HepG2 (cell line): Measurements from ENCODE around the gene LRRC3. TPM values are rescaled to one million over a fixed set of nuclear protein-coding genes. Genes with fewer than 3 reads are reported as not detected.

Source experiments
- CREM ChIP-seq, 2 experiments: sonication (generic) in 1 of 2; formaldehyde crosslinking in 1 of 2; IDR thresholded peaks; 2 replicates each; pipeline versions ENCODE4 v1.4.0 to v1.6.1; 2016 to 2020; ENCODE audit warnings: antibody characterized with exemption in 1 of 2, mild to moderate bottlenecking in 1 of 2, missing genetic modification reagents in 1 of 2
- JUN ChIP-seq: sonication (generic); formaldehyde crosslinking; IDR thresholded peaks from 2 replicates; pipeline ENCODE4 v1.4.0; 2020; ENCODE audit warnings: mild to moderate bottlenecking, missing genetic modification reagents
- MEF2D ChIP-seq: sonication (generic); formaldehyde crosslinking; IDR thresholded peaks from 2 replicates; pipeline ENCODE4 v1.5.1; 2020; ENCODE audit warnings: mild to moderate bottlenecking, missing genetic modification reagents
- MYC ChIP-seq: sonication (generic); formaldehyde crosslinking; IDR thresholded peaks from 2 replicates; pipeline ENCODE4 v1.9.0; 2021; ENCODE audit warnings: missing genetic modification reagents, borderline replicate concordance
- NFIB ChIP-seq: sonication (generic); formaldehyde crosslinking; IDR thresholded peaks from 2 replicates; pipeline ENCODE4 v1.9.0; 2021; ENCODE audit warnings: missing genetic modification reagents, mild to moderate bottlenecking, borderline replicate concordance
- POGZ ChIP-seq: sonication (generic); formaldehyde crosslinking; IDR thresholded peaks from 2 replicates; pipeline ENCODE4 v1.4.0; 2020; ENCODE audit warnings: mild to moderate bottlenecking, missing genetic modification reagents
- POLR2A ChIP-seq, 2 experiments: IDR thresholded peaks; 2 replicates each; pipeline ENCODE4 v1.6.1; 2011; ENCODE audit warnings: low read depth in 2 of 2, low read length in 2 of 2, mild to moderate bottlenecking in 1 of 2, moderate library complexity in 1 of 2; ENCODE audit not compliant: insufficient read depth in 1 of 2
- SAFB2 ChIP-seq: sonication (generic); formaldehyde crosslinking; IDR thresholded peaks from 2 replicates; pipeline ENCODE4 v1.5.1; 2020; ENCODE audit warnings: missing genetic modification reagents, low read depth, mild to moderate bottlenecking, borderline replicate concordance
- SMAD9 ChIP-seq: sonication (generic); formaldehyde crosslinking; IDR thresholded peaks from 2 replicates; pipeline ENCODE4 v1.5.1; 2020; ENCODE audit warnings: mild to moderate bottlenecking, missing genetic modification reagents
- SMARCE1 ChIP-seq: fragments of 450-650 bp; IDR thresholded peaks from 2 replicates; pipeline ENCODE4 v1.6.1; 2017; ENCODE audit warnings: borderline replicate concordance
- SNAPC2 ChIP-seq: sonication (generic); formaldehyde crosslinking; IDR thresholded peaks from 2 replicates; pipeline ENCODE4 v1.8.1; 2022; ENCODE audit warnings: mild to moderate bottlenecking, missing genetic modification reagents
- STAT5B ChIP-seq: sonication (generic); formaldehyde crosslinking; IDR thresholded peaks from 2 replicates; pipeline ENCODE4 v1.4.0; 2020; ENCODE audit warnings: missing genetic modification reagents
- TBP ChIP-seq: sonication (generic); formaldehyde crosslinking; IDR thresholded peaks from 2 replicates; pipeline ENCODE4 v1.5.0; 2020; ENCODE audit warnings: missing genetic modification reagents
- WIZ ChIP-seq: sonication (generic); formaldehyde crosslinking; IDR thresholded peaks from 2 replicates; pipeline ENCODE4 v1.5.1; 2020; ENCODE audit warnings: mild to moderate bottlenecking, missing genetic modification reagents
- ZNF274 ChIP-seq: sonication (generic); formaldehyde crosslinking; IDR thresholded peaks from 2 replicates; pipeline ENCODE4 v1.5.1; 2020; ENCODE audit warnings: mild to moderate bottlenecking, missing genetic modification reagents
- ZNF567 ChIP-seq: sonication (generic); formaldehyde crosslinking; IDR thresholded peaks from 2 replicates; pipeline ENCODE4 v1.8.1; 2023; ENCODE audit warnings: mild to moderate bottlenecking, missing genetic modification reagents, borderline replicate concordance
- ZNF678 ChIP-seq: sonication (generic); formaldehyde crosslinking; IDR thresholded peaks from 2 replicates; pipeline ENCODE4 v1.4.0; 2020; ENCODE audit warnings: mild to moderate bottlenecking, missing genetic modification reagents
- ZNF7 ChIP-seq: IDR thresholded peaks from 2 replicates; pipeline ENCODE4 v1.6.1; 2016; ENCODE audit warnings: missing biosample characterization, missing genetic modification reagents
- ZNF773 ChIP-seq: sonication (generic); formaldehyde crosslinking; IDR thresholded peaks from 2 replicates; pipeline ENCODE4 v1.4.0; 2020; ENCODE audit warnings: missing genetic modification reagents, borderline replicate concordance
- ZNF816 ChIP-seq: sonication (generic); formaldehyde crosslinking; IDR thresholded peaks from 2 replicates; pipeline ENCODE4 v1.8.0; 2022; ENCODE audit warnings: missing genetic modification reagents, mild to moderate bottlenecking, borderline replicate concordance
- ZNF879 ChIP-seq: sonication (generic); formaldehyde crosslinking; IDR thresholded peaks from 2 replicates; pipeline ENCODE4 v1.8.1; 2023; ENCODE audit warnings: missing genetic modification reagents
- ZSCAN22 ChIP-seq: sonication (generic); formaldehyde crosslinking; IDR thresholded peaks from 2 replicates; pipeline ENCODE4 v1.4.0; 2020; ENCODE audit warnings: mild to moderate bottlenecking, missing genetic modification reagents
- ZSCAN31 ChIP-seq: sonication (generic); formaldehyde crosslinking; IDR thresholded peaks from 2 replicates; pipeline ENCODE4 v1.5.0; 2020; ENCODE audit warnings: low read depth, mild to moderate bottlenecking, missing genetic modification reagents
- polyA plus RNA-seq, 8 experiments: library from polyadenylated mRNA; depleted of rRNA in 3 of 8; stranded (reverse) in 7 of 8; unstranded in 1 of 8; fragments of >200 nt; fragmentation: Illumina TruSeq in 4 of 8; extraction: Trizol in 4 of 8; gene quantifications; 2 replicates each; pipeline versions ENCODE4 v1.2.1 to v1.2.3, GENCODE V29; 2011 to 2016; ENCODE audit warnings: low read depth in 4 of 8, missing spikeins in 1 of 8, mixed read lengths in 1 of 8; ENCODE audit not compliant: insufficient read depth in 1 of 8
- total RNA-seq, 5 experiments: library from RNA; depleted of rRNA; stranded (reverse); fragments of >200 nt; fragmentation: Illumina TruSeq; extraction: Trizol; gene quantifications; 2 replicates each; pipeline ENCODE4 v1.2.3, GENCODE V29; 2016; ENCODE audit warnings: low read depth in 1 of 5
- TF ChIP-seq, protein P1 (sequence below): sonication (generic); formaldehyde crosslinking; IDR thresholded peaks from 2 replicates; pipeline ENCODE4 v1.8.0; 2022; ENCODE audit warnings: mild to moderate bottlenecking, missing genetic modification reagents, moderate library complexity
- TF ChIP-seq, protein P2 (sequence below): sonication (generic); formaldehyde crosslinking; IDR thresholded peaks from 2 replicates; pipeline ENCODE4 v1.5.1; 2020; ENCODE audit warnings: missing genetic modification reagents, mild to moderate bottlenecking, borderline replicate concordance
- TF ChIP-seq, protein P3 (sequence below): sonication (generic); formaldehyde crosslinking; IDR thresholded peaks from 2 replicates; pipeline ENCODE4 v1.8.0; 2022; ENCODE audit warnings: low read depth, missing genetic modification reagents

Gene LRRC3
- total and polyA plus RNA-seq, 2 of the 13 experiments (the other 11 are each of a cell fraction or from before 2014, with no cell fraction given), result 4.8 to 16.5 TPM

DNA sequence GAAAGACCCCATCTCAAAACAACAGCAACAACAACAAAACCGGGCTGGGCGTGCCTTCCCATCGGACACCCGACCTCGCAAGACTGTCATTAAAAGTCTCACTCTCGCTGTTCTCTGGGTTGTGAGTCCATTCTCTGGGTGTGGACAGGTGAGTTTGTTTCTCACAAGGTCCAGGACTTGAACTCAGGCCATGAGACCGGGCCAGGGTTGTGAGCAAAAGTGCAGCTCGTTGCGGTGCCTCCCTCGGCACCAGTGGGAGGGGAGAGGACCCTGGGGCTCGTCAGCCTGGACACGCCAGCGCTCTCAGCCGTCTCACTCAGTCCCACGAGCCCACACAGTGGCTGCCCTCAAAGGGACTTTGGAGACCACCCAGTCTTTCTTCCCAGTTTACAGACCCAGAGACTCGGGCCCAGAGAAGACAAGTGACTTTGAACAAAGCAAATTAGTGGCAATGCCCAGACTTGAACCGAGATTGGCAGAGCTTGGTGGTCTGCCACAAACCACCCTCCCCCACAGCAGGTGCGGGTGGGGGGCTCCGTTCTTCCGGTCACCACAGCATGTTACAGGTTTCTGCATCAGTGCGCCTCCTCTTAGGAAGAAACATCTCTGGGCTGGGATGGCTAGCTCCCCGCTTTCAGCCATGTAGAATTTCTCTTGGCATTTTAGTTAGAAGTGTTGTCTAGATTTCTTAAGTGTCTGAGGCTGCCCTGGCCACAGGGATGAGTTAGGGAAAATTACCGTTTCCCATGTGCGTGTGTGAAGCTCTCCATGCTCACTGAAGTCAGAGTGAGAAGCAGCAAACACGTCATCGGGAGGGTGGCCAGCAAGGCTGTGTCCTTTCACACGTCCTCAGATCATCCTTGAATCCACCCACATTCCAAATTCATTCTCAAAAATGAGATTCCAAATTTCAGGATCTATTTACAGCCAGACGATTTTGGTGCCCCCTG, 28.3 kb downstream of the LRRC3 start (continued):
- TF ChIP-seq, protein P1, sequence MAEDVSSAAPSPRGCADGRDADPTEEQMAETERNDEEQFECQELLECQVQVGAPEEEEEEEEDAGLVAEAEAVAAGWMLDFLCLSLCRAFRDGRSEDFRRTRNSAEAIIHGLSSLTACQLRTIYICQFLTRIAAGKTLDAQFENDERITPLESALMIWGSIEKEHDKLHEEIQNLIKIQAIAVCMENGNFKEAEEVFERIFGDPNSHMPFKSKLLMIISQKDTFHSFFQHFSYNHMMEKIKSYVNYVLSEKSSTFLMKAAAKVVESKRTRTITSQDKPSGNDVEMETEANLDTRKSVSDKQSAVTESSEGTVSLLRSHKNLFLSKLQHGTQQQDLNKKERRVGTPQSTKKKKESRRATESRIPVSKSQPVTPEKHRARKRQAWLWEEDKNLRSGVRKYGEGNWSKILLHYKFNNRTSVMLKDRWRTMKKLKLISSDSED, result no peak
- TF ChIP-seq TBP (CRISPR knock-in tag) (no peak), STAT5B (CRISPR knock-in tag) (no peak), SMARCE1 (no peak), ZSCAN31 (CRISPR knock-in tag) (peak; percentile 47; the same call in 1 of the 2 replicates), SNAPC2 (CRISPR knock-in tag) (no peak), ZSCAN22 (CRISPR knock-in tag) (no peak), JUN (CRISPR knock-in tag) (no peak), ZNF879 (CRISPR knock-in tag) (no peak), SAFB2 (CRISPR knock-in tag) (0 out of 2 replicates have a peak, but pooled peaks have one; percentile 54), ZNF773 (CRISPR knock-in tag) (no peak), ZNF678 (CRISPR knock-in tag) (no peak), NFIB (no peak), WIZ (no peak), SMAD9 (CRISPR knock-in tag) (no peak), ZNF274 (CRISPR knock-in tag) (no peak), MEF2D (CRISPR knock-in tag) (peak; percentile 43; the same call in 1 of the 2 replicates), POGZ (CRISPR knock-in tag) (no peak), ZNF567 (CRISPR knock-in tag) (no peak), MYC (CRISPR knock-in tag) (no peak), CREM (IDR thresholded peaks at IDR 0.05) (peak; percentile 49), CREM (CRISPR knock-in tag; IDR thresholded peaks at IDR 0.05) (no peak), ZNF7 (CRISPR knock-in tag) (no peak), POLR2A (IDR thresholded peaks at IDR 0.05; ENCODE audit: insufficient read depth in 1 of 2, low read depth in 2 of 2, low read length in 2 of 2) (peak; percentile 21 to 26; a peak in 3 of 4 replicates), ZNF816 (CRISPR knock-in tag) (no peak)
- TF ChIP-seq, protein P2, sequence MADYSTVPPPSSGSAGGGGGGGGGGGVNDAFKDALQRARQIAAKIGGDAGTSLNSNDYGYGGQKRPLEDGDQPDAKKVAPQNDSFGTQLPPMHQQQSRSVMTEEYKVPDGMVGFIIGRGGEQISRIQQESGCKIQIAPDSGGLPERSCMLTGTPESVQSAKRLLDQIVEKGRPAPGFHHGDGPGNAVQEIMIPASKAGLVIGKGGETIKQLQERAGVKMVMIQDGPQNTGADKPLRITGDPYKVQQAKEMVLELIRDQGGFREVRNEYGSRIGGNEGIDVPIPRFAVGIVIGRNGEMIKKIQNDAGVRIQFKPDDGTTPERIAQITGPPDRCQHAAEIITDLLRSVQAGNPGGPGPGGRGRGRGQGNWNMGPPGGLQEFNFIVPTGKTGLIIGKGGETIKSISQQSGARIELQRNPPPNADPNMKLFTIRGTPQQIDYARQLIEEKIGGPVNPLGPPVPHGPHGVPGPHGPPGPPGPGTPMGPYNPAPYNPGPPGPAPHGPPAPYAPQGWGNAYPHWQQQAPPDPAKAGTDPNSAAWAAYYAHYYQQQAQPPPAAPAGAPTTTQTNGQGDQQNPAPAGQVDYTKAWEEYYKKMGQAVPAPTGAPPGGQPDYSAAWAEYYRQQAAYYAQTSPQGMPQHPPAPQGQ (CRISPR knock-in tag), result no peak
- TF ChIP-seq, protein P3, sequence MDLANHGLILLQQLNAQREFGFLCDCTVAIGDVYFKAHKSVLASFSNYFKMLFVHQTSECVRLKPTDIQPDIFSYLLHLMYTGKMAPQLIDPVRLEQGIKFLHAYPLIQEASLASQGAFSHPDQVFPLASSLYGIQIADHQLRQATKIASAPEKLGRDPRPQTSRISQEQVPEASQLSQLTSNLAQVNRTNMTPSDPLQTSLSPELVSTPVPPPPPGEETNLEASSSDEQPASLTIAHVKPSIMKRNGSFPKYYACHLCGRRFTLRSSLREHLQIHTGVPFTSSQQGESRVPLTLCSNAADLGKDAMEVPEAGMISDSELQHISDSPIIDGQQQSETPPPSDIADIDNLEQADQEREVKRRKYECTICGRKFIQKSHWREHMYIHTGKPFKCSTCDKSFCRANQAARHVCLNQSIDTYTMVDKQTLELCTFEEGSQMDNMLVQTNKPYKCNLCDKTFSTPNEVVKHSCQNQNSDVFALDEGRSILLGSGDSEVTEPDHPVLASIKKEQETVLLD (CRISPR knock-in tag), result no peak
